Psoas muscle (tissue), 8 donors: ENCODE measurements around the gene RPL10A. TPM values are rescaled to one million over a fixed set of nuclear protein-coding genes. Genes with fewer than 3 reads are reported as not detected.
A peak's percentile ranks its signal among the peaks of the same experiment; 100 is the strongest.

Experiments used
- ATAC-seq, 4 donors: fragments of 200-7000 bp; cut with Tn5 transposase; one replicate each; pipeline ENCODE4 v1.9.1; 2020; ENCODE audit warnings: moderate library complexity in 3 of 4, mild to moderate bottlenecking in 2 of 4
- DNase-seq, 2 donors: peaks; one replicate each; pipeline ENCODE4 v3.0.0-alpha.2; 2020
- H3K27ac ChIP-seq: fragments of 200-600 bp; one replicate; pipeline ENCODE4 v1.8.0; 2022
- H3K27me3 ChIP-seq, 3 donors: fragments of 200-600 bp in 1 of 3; one replicate each; pipeline versions ENCODE4 v1.6.1 to v1.8.0; 2013 to 2022; ENCODE audit warnings: low read length in 2 of 3, mild to moderate bottlenecking in 2 of 3, moderate library complexity in 1 of 3; ENCODE audit not compliant: insufficient read depth in 3 of 3
- H3K36me3 ChIP-seq, 2 donors: fragments of 200-600 bp in 1 of 2; one replicate each; pipeline versions ENCODE4 v1.6.1 to v1.8.0; 2013 to 2022; ENCODE audit warnings: low read depth in 1 of 2, mild to moderate bottlenecking in 1 of 2, moderate library complexity in 1 of 2; ENCODE audit not compliant: insufficient read depth in 1 of 2
- H3K4me1 ChIP-seq: fragments of 200-600 bp; one replicate; pipeline ENCODE4 v1.8.0; 2022
- H3K4me3 ChIP-seq: fragments of 200-600 bp; one replicate; pipeline ENCODE4 v1.8.0; 2022; ENCODE audit warnings: mild to moderate bottlenecking
- H3K9me3 ChIP-seq: fragments of 200-600 bp; one replicate; pipeline ENCODE4 v1.8.0; 2022
- CTCF ChIP-seq: fragments of 200-600 bp; IDR thresholded peaks from one replicate; pipeline ENCODE4 v1.8.0; 2022; ENCODE audit warnings: antibody characterized with exemption
- WGBS, 3 donors: extraction: QIAGEN DNeasy Blood & Tissue Kit; methylation state at CpG; one replicate each; pipeline versions ENCODE4 v1.1.6 to v1.1.7; 2013; 5-methylcytosine and 5-hydroxymethylcytosine counted together
- intact Hi-C, 2 donors: fragments of 100-400 bp; cut with DNase I; formaldehyde crosslinking; loops; one replicate each; pipeline versions ENCODE4 v1.11.0 to v1.14.2; 2022
- polyA plus RNA-seq, 3 donors: library from polyadenylated mRNA; stranded (reverse); fragments of 200-250 nt; gene quantifications; one replicate each; pipeline ENCODE4 v1.2.3, GENCODE V29; 2013
- total RNA-seq, 4 donors: library from RNA; stranded (reverse); fragmentation: NEBNext Ultra II Directional in 2 of 4; extraction: Animal tissue kit (Norgen Biotek cat#: 25700) in 2 of 4; gene quantifications; one replicate each; pipeline versions ENCODE4 v1.2.1 to v1.2.4, GENCODE V29; 2021 to 2023
- donor health status: healthy with polysubstance abuse.
- donor health status: DM: no; HTN: no; CAD: no; lungs with moderate emphysema.
- donor health status: Bipolar disorder and iron deficiency.
- donor health status: healthy.
- donor health status: DM: yes; HTN: yes; CAD: no.
- donor health status: DM: no; HTN: no; CAD: no.
- donor health status: DM: no; HTN: no; CAD: no.
- donor health status: DM: yes; HTN: yes; CAD: no.

RPL10A gene
- total and polyA plus RNA-seq, 7 donors = 668 to 1,629 (median 832) TPM

GRCh38 chr6:35469751-35470662 lies 1.8 kb downstream of the RPL10A start:
- no peak for ATAC-seq

GRCh38 chr6:35470663-35471120 lies 2.5 kb downstream of the RPL10A start:
- WGBS, 3 donors = 49 to 60% (median 59%) methylated on average over 3 of the region's 3 CpGs
- intact Hi-C loops = no loop called here
- peaks cover 20% of the 10 kb centered on the region for H3K4me1 ChIP-seq

More at GRCh38 chr6:35469751-35470662, 1.8 kb downstream of the RPL10A start:
- intact Hi-C loops = loop anchor here in 1 of 2 donors (5.0 kb wide), 1 partner anchor 128 kb away; the partner anchor contains the start of gene PPARD
- Histone ChIP-seq H3K9me3 (no peaks in the 10 kb centered on the region), H3K27me3 (no peaks in the 10 kb centered on the region), H3K27ac (peak overlapping the region; percentile 89), H3K36me3 (peaks cover 0 to 85% of the 10 kb centered on the region in 2 donors), H3K4me1 (peaks cover 20% of the 10 kb centered on the region), H3K4me3 (peak overlapping the region; percentile 91)
- peak in 1 of 2 donors; percentile 60 for DNase-seq
- TF ChIP-seq CTCF = no peak
- 40 to 48% (median 41%) methylated on average over 18 of the region's 18 CpGs for WGBS, 3 donors

GRCh38 chr6:35471836-35472345 lies 3.7 kb downstream of the RPL10A start:
- ATAC-seq (no peak), DNase-seq (peak in 1 of 2 donors; percentile 18)
- no peaks in the 10 kb centered on the region for H3K27me3 ChIP-seq
- TF ChIP-seq CTCF = no peak
- peak overlapping the region; percentile 28 for H3K27ac ChIP-seq
- intact Hi-C loops = no loop called here
- no peaks in the 10 kb centered on the region for H3K9me3 ChIP-seq
- H3K4me1 ChIP-seq = peaks cover 20% of the 10 kb centered on the region
- peaks cover 0 to 84% of the 10 kb centered on the region in 2 donors for H3K36me3 ChIP-seq
- H3K4me3 ChIP-seq = no peak overlapping the region
- 63 to 67% (median 64%) methylated on average over 8 of the region's 8 CpGs for WGBS, 3 donors

More at GRCh38 chr6:35470663-35471120, 2.5 kb downstream of the RPL10A start:
- DNase-seq = peak in 1 of 2 donors; percentile 32
- H3K27me3 ChIP-seq = no peaks in the 10 kb centered on the region
- no peak for TF ChIP-seq CTCF
- H3K9me3 ChIP-seq = no peaks in the 10 kb centered on the region
- H3K36me3 ChIP-seq = peaks cover 0 to 84% of the 10 kb centered on the region in 2 donors
- peak overlapping the region; percentile 91 for H3K4me3 ChIP-seq
- ATAC-seq = no peak
- peak overlapping the region; percentile 89 for H3K27ac ChIP-seq

DNA sequence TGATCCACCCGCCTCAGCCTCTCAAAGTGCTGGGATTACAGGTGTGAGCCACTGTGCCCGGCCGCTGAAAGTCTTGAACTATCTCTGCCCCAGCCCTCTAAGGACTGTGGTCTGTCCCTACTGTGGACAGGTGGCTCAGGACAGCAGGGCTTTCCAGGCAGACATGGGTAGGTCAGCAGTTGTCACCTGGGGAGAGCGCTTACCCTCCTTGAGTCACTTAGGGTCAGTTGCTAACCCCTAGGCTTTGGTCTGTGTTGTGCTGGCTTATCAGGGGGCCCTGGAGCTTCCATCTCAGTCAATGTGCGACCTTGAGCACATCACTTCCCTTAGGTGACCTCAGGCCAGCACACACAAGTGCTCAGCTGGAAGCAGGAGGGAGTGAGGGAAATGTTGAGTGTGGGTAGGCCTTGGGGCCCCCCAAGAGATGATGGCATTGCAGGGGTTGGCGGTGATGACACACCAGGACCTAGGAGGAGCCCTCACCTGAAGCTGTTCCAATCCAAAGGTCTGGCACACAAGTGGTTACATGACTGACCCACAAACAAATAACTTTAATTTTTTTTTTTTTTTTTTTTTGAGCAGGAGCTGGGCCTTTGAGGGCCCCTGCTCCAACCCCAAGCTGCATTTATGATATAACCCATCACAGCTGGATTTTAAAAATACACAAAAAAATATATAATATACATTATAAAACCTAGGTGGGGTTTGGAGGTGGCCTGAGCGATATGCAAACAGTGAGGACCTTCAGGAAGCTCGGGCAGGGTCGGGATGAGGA lies 5.1 kb downstream of the RPL10A start:
- TF ChIP-seq CTCF = no peak
- no peak for ATAC-seq
- WGBS, 3 donors = 79 to 85% (median 82%) methylated on average over 9 of the region's 9 CpGs
- Histone ChIP-seq H3K4me3 (no peak overlapping the region), H3K27ac (no peak overlapping the region), H3K4me1 (peaks cover 17% of the 10 kb centered on the region), H3K9me3 (no peaks in the 10 kb centered on the region), H3K27me3 (no peaks in the 10 kb centered on the region), H3K36me3 (peaks cover 4 to 92% of the 10 kb centered on the region in 2 donors)
- intact Hi-C loops = no loop called here
- DNase-seq = peak in 1 of 2 donors; percentile 34
